ENCODE data around the gene MCM6.

DNA sequence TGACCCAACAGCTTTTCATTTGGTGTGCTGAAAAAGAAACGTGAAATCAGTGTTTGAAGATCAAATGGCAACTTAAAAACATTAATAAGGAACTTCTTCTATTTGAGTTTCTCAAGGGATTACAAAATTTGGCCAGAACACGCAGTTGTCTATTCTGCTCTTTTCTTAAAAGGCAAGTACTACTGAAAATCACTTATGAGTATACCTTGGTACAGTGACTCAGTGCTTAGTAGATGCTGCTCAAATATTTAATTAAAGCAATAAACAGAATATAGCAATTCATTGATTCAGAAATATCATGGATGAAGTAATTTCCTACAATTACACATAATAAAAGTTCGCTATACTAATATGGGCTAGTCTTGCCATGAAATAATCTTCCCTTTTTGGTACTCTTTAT is 38.2 kb upstream of the MCM6 start:
- TF ChIP-seq, protein P1, sequence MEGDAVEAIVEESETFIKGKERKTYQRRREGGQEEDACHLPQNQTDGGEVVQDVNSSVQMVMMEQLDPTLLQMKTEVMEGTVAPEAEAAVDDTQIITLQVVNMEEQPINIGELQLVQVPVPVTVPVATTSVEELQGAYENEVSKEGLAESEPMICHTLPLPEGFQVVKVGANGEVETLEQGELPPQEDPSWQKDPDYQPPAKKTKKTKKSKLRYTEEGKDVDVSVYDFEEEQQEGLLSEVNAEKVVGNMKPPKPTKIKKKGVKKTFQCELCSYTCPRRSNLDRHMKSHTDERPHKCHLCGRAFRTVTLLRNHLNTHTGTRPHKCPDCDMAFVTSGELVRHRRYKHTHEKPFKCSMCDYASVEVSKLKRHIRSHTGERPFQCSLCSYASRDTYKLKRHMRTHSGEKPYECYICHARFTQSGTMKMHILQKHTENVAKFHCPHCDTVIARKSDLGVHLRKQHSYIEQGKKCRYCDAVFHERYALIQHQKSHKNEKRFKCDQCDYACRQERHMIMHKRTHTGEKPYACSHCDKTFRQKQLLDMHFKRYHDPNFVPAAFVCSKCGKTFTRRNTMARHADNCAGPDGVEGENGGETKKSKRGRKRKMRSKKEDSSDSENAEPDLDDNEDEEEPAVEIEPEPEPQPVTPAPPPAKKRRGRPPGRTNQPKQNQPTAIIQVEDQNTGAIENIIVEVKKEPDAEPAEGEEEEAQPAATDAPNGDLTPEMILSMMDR (IDR thresholded peaks at IDR 0.05): no peak
- no peak for TF ChIP-seq ZFX (IDR thresholded peaks at IDR 0.05; ENCODE audit: borderline replicate concordance)

Measured in 22Rv1 (cell line).